ENCODE measurements around the gene SLC22A7. TPM values are rescaled to one million over a fixed set of nuclear protein-coding genes. Genes with fewer than 3 reads are reported as not detected.

The SLC22A7 gene
- total RNA-seq, 3 donors from 2014 or later (not counting 1 experiment from before 2014, with no cell fraction given) = not detected

DNA sequence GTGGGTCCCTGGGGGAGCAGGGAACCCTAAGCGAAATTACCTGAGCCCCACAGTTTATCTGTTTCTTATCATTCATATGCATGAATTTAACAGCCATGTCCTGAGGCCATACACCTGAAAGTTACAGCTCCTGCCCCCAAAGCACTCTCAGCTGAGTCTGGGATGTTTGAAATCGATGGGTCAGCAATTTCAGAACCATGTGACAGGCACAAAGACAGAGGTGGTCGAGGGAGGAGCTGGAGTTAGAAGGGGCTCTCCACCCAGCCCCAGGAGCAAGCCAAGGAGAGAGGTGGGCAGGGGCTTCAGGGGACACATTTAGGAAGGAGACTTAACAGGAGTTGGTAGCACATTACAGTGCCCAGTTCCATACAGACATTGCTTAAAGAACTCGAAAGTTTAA is 39.9 kb upstream of the SLC22A7 start:
- H3K4me3 ChIP-seq (ENCODE audit: low read length) = no peak overlapping the region
- intact Hi-C loops (cut with micrococcal nuclease) = no loop called here
- ATAC-seq (no peak), DNase-seq (no peak)
- H3K4me1 ChIP-seq (ENCODE audit: control insufficient read depth, insufficient read depth, low read length) = no peaks in the 10 kb centered on the region
- H3K27ac ChIP-seq (ENCODE audit: low read length) = no peak overlapping the region
- no peaks in the 10 kb centered on the region for H3K27me3 ChIP-seq (ENCODE audit: control insufficient read depth, insufficient read depth, low read length)
- no peaks in the 10 kb centered on the region for H3K4me1 Mint-ChIP-seq
- 75% methylated on average over 3 of the region's 4 CpGs for WGBS (ENCODE audit: insufficient coverage)
- H3K36me3 Mint-ChIP-seq = no peaks in the 10 kb centered on the region
- no peak overlapping the region for H3K4me3 Mint-ChIP-seq
- TF ChIP-seq, protein P1, sequence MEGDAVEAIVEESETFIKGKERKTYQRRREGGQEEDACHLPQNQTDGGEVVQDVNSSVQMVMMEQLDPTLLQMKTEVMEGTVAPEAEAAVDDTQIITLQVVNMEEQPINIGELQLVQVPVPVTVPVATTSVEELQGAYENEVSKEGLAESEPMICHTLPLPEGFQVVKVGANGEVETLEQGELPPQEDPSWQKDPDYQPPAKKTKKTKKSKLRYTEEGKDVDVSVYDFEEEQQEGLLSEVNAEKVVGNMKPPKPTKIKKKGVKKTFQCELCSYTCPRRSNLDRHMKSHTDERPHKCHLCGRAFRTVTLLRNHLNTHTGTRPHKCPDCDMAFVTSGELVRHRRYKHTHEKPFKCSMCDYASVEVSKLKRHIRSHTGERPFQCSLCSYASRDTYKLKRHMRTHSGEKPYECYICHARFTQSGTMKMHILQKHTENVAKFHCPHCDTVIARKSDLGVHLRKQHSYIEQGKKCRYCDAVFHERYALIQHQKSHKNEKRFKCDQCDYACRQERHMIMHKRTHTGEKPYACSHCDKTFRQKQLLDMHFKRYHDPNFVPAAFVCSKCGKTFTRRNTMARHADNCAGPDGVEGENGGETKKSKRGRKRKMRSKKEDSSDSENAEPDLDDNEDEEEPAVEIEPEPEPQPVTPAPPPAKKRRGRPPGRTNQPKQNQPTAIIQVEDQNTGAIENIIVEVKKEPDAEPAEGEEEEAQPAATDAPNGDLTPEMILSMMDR (IDR thresholded peaks at IDR 0.05) = no peak
- H3K27ac Mint-ChIP-seq = no peak overlapping the region
- no peaks in the 10 kb centered on the region for H3K9me3 Mint-ChIP-seq
- no peaks in the 10 kb centered on the region for H3K9me3 ChIP-seq (ENCODE audit: control insufficient read depth, insufficient read depth, low read length)
- no peaks in the 10 kb centered on the region for H3K36me3 ChIP-seq (ENCODE audit: control insufficient read depth, insufficient read depth, low read length)
- H3K27me3 Mint-ChIP-seq (ENCODE audit: low read depth in 2 of 2) = no peaks in the 10 kb centered on the region

DNA sequence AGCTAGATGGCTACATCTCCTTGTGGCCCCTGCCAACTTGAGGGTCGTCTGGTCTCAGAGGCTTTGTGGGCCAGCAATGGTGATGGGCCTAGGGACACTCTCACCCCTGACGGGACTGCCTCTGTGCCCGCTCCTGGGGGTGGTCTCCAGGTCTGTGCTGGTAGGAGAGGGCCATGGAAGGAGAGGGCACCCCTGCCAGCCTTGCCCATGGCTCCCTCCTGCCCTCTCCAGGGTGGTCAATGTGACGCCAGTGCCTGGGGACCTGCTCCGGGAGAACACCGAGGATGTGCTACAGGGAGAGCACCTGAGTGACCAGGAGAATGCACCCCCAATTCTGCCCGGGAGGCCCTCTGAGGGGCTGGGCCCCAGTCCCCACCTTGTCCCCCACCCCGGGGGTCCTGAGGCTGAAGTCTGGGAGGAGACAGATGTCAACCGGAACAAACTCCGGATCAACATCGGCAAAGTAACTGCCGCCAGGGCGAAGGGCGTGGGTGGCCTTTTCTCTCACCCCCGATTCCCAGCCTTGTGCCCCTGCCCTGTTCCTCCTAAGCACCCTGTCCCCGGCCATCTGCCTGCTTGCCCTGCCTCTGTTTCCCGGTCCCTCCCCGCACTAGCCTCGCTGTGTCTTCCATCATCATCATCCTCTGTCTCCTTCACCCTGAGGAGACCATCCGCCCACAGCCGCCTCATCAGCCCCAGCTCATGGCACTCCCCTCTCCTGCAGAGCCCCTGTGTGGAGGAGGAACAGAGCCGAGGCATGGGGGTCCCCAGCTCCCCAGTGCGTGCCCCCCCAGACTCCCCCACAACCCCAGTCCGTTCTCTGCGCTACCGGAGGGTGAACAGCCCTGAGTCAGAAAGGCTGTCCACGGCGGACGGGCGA is 39.0 kb upstream of the SLC22A7 start:
- Histone ChIP-seq H3K27ac (ENCODE audit: low read length) (no peak overlapping the region), H3K36me3 (ENCODE audit: control insufficient read depth, insufficient read depth, low read length) (no peaks in the 10 kb centered on the region)
- 95% methylated on average over 28 of the region's 30 CpGs for WGBS (ENCODE audit: insufficient coverage)

DNA sequence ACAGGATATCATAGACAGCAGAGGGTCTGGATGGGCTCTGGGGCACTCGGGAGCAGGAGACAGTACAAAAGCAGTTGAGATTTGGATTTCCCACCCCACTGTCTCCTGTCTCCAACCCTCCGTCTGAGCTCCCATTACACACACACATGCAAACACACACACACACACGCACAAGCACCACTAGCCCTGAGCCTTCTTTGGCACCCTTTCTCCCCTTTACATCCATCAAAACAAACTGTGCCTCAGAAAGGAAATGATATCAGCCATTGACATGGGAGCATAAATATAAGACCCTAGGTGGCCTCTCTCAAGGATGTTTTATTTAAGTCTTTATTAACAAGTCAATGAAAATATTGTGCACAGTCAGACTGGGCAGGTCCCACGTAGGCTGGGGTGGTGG is 37.3 kb upstream of the SLC22A7 start:
- WGBS (ENCODE audit: insufficient coverage) = 88% methylated on average over 4 of the region's 4 CpGs
- intact Hi-C loops (cut with micrococcal nuclease) = no loop called here
- Histone ChIP-seq H3K9me3 (ENCODE audit: control insufficient read depth, insufficient read depth, low read length) (no peaks in the 10 kb centered on the region), H3K4me1 (ENCODE audit: control insufficient read depth, insufficient read depth, low read length) (no peaks in the 10 kb centered on the region), H3K27me3 (ENCODE audit: control insufficient read depth, insufficient read depth, low read length) (no peaks in the 10 kb centered on the region), H3K36me3 (ENCODE audit: control insufficient read depth, insufficient read depth, low read length) (no peaks in the 10 kb centered on the region), H3K27ac (ENCODE audit: low read length) (no peak overlapping the region), H3K4me3 (ENCODE audit: low read length) (no peak overlapping the region)
- Mint-ChIP-seq H3K9me3 (no peaks in the 10 kb centered on the region), H3K4me1 (peaks cover 0 to 6% of the 10 kb centered on the region in 2 donors), H3K27me3 (ENCODE audit: low read depth in 2 of 2) (peaks cover 0 to 4% of the 10 kb centered on the region in 2 donors), H3K27ac (no peak overlapping the region), H3K4me3 (no peak overlapping the region), H3K36me3 (no peaks in the 10 kb centered on the region)
- ATAC-seq (no peak), DNase-seq (no peak)
- TF ChIP-seq, protein P1 (IDR thresholded peaks at IDR 0.05) = no peak

More for the DNA sequence above, 39.0 kb upstream of the SLC22A7 start:
- DNase-seq (no peak), ATAC-seq (no peak)
- intact Hi-C loops (cut with micrococcal nuclease) = no loop called here
- H3K4me3 Mint-ChIP-seq = no peak overlapping the region
- peaks cover 0 to 6% of the 10 kb centered on the region in 2 donors for H3K4me1 Mint-ChIP-seq
- H3K4me3 ChIP-seq (ENCODE audit: low read length) = no peak overlapping the region
- peaks cover 0 to 4% of the 10 kb centered on the region in 2 donors for H3K27me3 Mint-ChIP-seq (ENCODE audit: low read depth in 2 of 2)
- H3K9me3 Mint-ChIP-seq = no peaks in the 10 kb centered on the region
- TF ChIP-seq, protein P1 (IDR thresholded peaks at IDR 0.05) = no peak
- no peaks in the 10 kb centered on the region for H3K4me1 ChIP-seq (ENCODE audit: control insufficient read depth, insufficient read depth, low read length)
- H3K27ac Mint-ChIP-seq = no peak overlapping the region
- no peaks in the 10 kb centered on the region for H3K36me3 Mint-ChIP-seq
- no peaks in the 10 kb centered on the region for H3K9me3 ChIP-seq (ENCODE audit: control insufficient read depth, insufficient read depth, low read length)
- H3K27me3 ChIP-seq (ENCODE audit: control insufficient read depth, insufficient read depth, low read length) = no peaks in the 10 kb centered on the region

Measured in natural killer cell (primary cell).